HCT116 (cell line): ENCODE measurements around the gene TAGLN.

ENCODE experiments used
- EGR1 ChIP-seq: IDR thresholded peaks from 2 replicates; pipeline ENCODE4 v1.6.1; 2012; ENCODE audit warnings: low read depth
- EZH2phosphoT487 ChIP-seq: fragments of 200-600 bp; IDR thresholded peaks from 2 replicates; pipeline ENCODE4 v1.6.1; 2018; ENCODE audit warnings: antibody characterized with exemption, borderline replicate concordance
- SIN3A ChIP-seq: IDR thresholded peaks from 2 replicates; pipeline ENCODE4 v1.6.1; 2012; ENCODE audit warnings: low read depth
- ZNF274 ChIP-seq: fragments of 200-500 bp; sonication (Bioruptor generic); IDR thresholded peaks from 2 replicates; pipeline ENCODE4 v1.6.1; 2014; ENCODE audit warnings: mild to moderate bottlenecking, low read depth, low read length, inconsistent platforms
- TF ChIP-seq, protein P1 (sequence below), 3 experiments: fragments of 200-600 bp in 1 of 3; sonication (generic) in 1 of 3; IDR thresholded peaks in 2 of 3; conservative IDR thresholded peaks in 1 of 3; 2 replicates each; pipeline ENCODE4 v1.5.1; 2012 to 2017; ENCODE audit warnings: low read depth in 2 of 3, low read length in 2 of 3, antibody characterized with exemption in 1 of 3, borderline replicate concordance in 1 of 3, control low read depth in 1 of 3, mild to moderate bottlenecking in 1 of 3, mixed read lengths in 1 of 3, mixed run types in 1 of 3, moderate library complexity in 1 of 3; ENCODE audit not compliant: insufficient read depth in 1 of 3

DNA sequence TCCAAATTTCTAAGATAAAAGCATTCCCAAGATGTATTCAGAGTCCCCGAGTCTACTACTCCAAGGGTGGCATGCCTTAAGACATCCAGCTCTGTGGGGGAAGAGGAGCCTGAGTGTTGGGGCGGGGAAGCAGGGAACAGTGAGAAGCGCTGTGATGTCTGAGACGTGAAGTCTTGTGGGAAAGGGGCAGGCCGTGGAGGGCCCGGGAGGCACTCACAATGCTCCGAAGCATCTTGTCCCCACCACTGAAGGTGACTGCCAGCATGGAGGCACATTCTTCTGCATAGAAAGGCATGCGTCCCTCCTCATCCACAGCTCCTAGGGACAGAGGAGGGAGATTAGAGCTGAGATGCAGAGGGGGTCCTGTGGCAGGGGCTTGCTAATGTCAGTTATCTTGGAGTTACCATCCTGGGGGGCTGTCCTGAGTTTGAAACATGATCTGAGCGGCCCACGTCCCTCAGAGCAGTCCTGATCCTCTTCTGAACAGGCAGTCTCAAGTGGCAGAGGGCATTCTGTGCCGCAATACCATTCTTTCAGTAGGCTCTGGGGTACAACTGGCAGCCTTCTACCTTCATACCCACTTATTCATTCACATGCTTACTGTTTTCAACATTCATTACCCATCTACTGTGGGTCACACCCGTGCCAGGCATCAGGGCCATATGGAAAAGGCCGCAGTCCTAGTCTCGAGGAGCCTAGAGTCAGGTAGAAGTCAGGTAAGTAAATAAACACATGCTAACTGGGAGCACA is 24.0 kb downstream of the TAGLN start:
- TF ChIP-seq SIN3A = no peak
- no peak for TF ChIP-seq EGR1
- TF ChIP-seq, protein P1, sequence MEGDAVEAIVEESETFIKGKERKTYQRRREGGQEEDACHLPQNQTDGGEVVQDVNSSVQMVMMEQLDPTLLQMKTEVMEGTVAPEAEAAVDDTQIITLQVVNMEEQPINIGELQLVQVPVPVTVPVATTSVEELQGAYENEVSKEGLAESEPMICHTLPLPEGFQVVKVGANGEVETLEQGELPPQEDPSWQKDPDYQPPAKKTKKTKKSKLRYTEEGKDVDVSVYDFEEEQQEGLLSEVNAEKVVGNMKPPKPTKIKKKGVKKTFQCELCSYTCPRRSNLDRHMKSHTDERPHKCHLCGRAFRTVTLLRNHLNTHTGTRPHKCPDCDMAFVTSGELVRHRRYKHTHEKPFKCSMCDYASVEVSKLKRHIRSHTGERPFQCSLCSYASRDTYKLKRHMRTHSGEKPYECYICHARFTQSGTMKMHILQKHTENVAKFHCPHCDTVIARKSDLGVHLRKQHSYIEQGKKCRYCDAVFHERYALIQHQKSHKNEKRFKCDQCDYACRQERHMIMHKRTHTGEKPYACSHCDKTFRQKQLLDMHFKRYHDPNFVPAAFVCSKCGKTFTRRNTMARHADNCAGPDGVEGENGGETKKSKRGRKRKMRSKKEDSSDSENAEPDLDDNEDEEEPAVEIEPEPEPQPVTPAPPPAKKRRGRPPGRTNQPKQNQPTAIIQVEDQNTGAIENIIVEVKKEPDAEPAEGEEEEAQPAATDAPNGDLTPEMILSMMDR (IDR thresholded peaks at IDR 0.05 in 2 of 3, conservative IDR thresholded peaks at IDR 0.05 in 1 of 3; ENCODE audit: borderline replicate concordance in 1 of 3, insufficient read depth in 1 of 3, low read depth in 2 of 3, low read length in 2 of 3) = no peak
- no peak for TF ChIP-seq EZH2phosphoT487
- TF ChIP-seq ZNF274 = no peak
